Dermis blood vessel endothelial cell (primary cell): Measurements from ENCODE around the gene ARMC6. TPM values are rescaled to one million over a fixed set of nuclear protein-coding genes. Genes with fewer than 3 reads are reported as not detected.

Experiments
- total RNA-seq: library from RNA; depleted of rRNA; stranded (reverse); fragments of >200 nt; gene quantifications from 2 replicates; pipeline ENCODE4 v1.2.3, GENCODE V29; 2014

ARMC6 gene
- total RNA-seq, 1 donor from 2014 or later: 50.2 TPM

Other genes with a start within 250 kb of the ARMC6 start
- gene COMP, start 242.3 kb upstream of the ARMC6 start, total RNA-seq: not detected in 2 replicates
- 100 and 107 TPM in 2 replicates for gene UPF1, start 201.6 kb upstream of the ARMC6 start, total RNA-seq
- gene CERS1, start 137.4 kb upstream of the ARMC6 start, total RNA-seq: 1.0 and 1.3 TPM in 2 replicates
- 215 TPM in 2 replicates for gene COPE, start 114.2 kb upstream of the ARMC6 start, total RNA-seq
- gene DDX49, start 113.9 kb upstream of the ARMC6 start, total RNA-seq: 57.9 and 63.5 TPM in 2 replicates
- gene HOMER3, start 92.4 kb upstream of the ARMC6 start, total RNA-seq: 128 and 272 TPM in 2 replicates
- 22.0 and 24.8 TPM in 2 replicates for gene SUGP2, start 86 bp upstream of the ARMC6 start, total RNA-seq
- gene SLC25A42, start 30.4 kb downstream of the ARMC6 start, total RNA-seq: 4.4 and 4.5 TPM in 2 replicates
- 18.7 and 26.5 TPM in 2 replicates for gene TMEM161A, start 104.9 kb downstream of the ARMC6 start, total RNA-seq
- 0.34 TPM in 1 of 2 replicates, not detected in the other for gene MEF2B, start 136.7 kb downstream of the ARMC6 start, total RNA-seq
- gene BORCS8, start 158.5 kb downstream of the ARMC6 start, total RNA-seq: 19.8 and 20.3 TPM in 2 replicates
- gene RFXANK, start 158.7 kb downstream of the ARMC6 start, total RNA-seq: 68.3 and 108 TPM in 2 replicates
- 11.3 and 18.7 TPM in 2 replicates for gene NR2C2AP, start 169.8 kb downstream of the ARMC6 start, total RNA-seq
- gene NCAN, start 178.4 kb downstream of the ARMC6 start, total RNA-seq: not detected in 2 replicates
- gene TM6SF2, start 239.7 kb downstream of the ARMC6 start, total RNA-seq: not detected in 2 replicates